SJCRH30 (cell line): Measurements from ENCODE around the gene TNS2. TPM values are rescaled to one million over a fixed set of nuclear protein-coding genes. Genes with fewer than 3 reads are reported as not detected.

Source experiments
- DNase-seq, 2 experiments: peaks; one replicate each; pipeline ENCODE4 v3.0.0-alpha.2; 2015 to 2020
- H3K27ac ChIP-seq: fragments of 250-450 bp; sonication (Bioruptor Pico); 2 replicates; pipeline ENCODE4 v1.5.1; 2020; ENCODE audit warnings: mild to moderate bottlenecking, moderate library complexity
- H3K27me3 ChIP-seq: fragments of 250-450 bp; sonication (Bioruptor Pico); 2 replicates; pipeline ENCODE4 v1.5.1; 2020; ENCODE audit warnings: mild to moderate bottlenecking, moderate library complexity
- H3K36me3 ChIP-seq: fragments of 250-450 bp; sonication (Bioruptor Pico); 2 replicates; pipeline ENCODE4 v1.5.1; 2020; ENCODE audit warnings: mild to moderate bottlenecking, moderate library complexity
- H3K4me1 ChIP-seq: fragments of 250-450 bp; sonication (Bioruptor Pico); 2 replicates; pipeline ENCODE4 v1.5.1; 2020; ENCODE audit warnings: mild to moderate bottlenecking, moderate library complexity
- H3K4me3 ChIP-seq: fragments of 250-450 bp; sonication (Bioruptor Pico); 2 replicates; pipeline ENCODE4 v1.5.1; 2020; ENCODE audit warnings: mild to moderate bottlenecking, moderate library complexity
- H3K9me3 ChIP-seq: fragments of 250-450 bp; sonication (Bioruptor Pico); replicated peaks from 2 replicates; pipeline ENCODE4 v1.5.1; 2020; ENCODE audit warnings: mild to moderate bottlenecking, moderate library complexity
- total RNA-seq: library from RNA; depleted of rRNA; stranded (reverse); fragments of >200 nt; shearing (Covaris generic); gene quantifications from 2 replicates; pipeline ENCODE4 v1.2.3, GENCODE V29; 2014

Gene TNS2
- total RNA-seq, 1 experiment from 2014 or later: 16.1 TPM

DNA sequence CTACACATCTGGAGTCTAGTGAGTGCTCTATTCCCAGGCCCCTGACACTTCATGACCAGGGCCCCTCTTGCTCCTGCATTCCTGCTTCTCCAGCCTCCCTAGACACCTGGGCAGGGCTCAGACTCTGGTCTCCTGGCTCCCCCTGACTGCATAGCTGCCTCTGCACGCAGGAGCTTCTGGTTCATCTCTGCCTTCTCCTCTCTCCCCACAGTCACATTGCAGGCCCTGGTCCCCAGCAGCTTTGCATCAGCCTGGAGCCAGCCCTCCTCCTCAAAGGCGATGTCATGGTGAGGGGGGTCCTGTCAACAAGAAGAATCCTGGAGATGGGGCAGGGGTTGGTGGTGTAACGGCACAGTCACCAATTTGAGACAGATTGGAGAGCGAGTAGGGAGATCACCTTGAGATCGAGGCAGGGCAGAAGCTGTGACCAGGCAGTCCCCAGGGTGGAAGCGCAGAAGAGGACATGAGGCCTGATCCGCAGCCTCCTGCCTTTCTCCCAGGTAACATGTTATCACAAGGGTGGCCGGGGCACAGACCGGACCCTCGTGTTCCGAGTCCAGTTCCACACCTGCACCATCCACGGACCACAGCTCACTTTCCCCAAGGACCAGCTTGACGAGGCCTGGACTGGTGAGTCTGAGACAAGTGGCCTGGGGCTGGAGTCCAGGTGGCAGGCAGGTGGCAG, 8.1 kb downstream of the TNS2 start:
- no peak overlapping the region for H3K27ac ChIP-seq
- peaks cover 14% of the 10 kb centered on the region; the same call in 1 of the 2 replicates for H3K4me1 ChIP-seq
- no peaks in the 10 kb centered on the region for H3K9me3 ChIP-seq
- no peak for DNase-seq
- H3K36me3 ChIP-seq: no peaks in the 10 kb centered on the region
- H3K27me3 ChIP-seq: no peaks in the 10 kb centered on the region
- H3K4me3 ChIP-seq: no peak overlapping the region

GRCh38 chr12:53058674-53059433, 9.0 kb downstream of the TNS2 start:
- no peak for DNase-seq
- no peaks in the 10 kb centered on the region for H3K9me3 ChIP-seq
- no peaks in the 10 kb centered on the region for H3K27me3 ChIP-seq
- H3K36me3 ChIP-seq: no peaks in the 10 kb centered on the region
- H3K27ac ChIP-seq: no peak overlapping the region
- H3K4me3 ChIP-seq: no peak overlapping the region
- H3K4me1 ChIP-seq: peaks cover 15% of the 10 kb centered on the region; the same call in 1 of the 2 replicates

- H3K27ac ChIP-seq: no peak overlapping the region
- no peaks in the 10 kb centered on the region for H3K27me3 ChIP-seq
- H3K36me3 ChIP-seq: no peaks in the 10 kb centered on the region
- no peak for DNase-seq
- H3K4me1 ChIP-seq: peaks cover 15% of the 10 kb centered on the region; the same call in 1 of the 2 replicates
- no peaks in the 10 kb centered on the region for H3K9me3 ChIP-seq
- H3K4me3 ChIP-seq: no peak overlapping the region
These were observed 9.7 kb downstream of the TNS2 start for GRCh38 chr12:53059434-53060063.

DNA sequence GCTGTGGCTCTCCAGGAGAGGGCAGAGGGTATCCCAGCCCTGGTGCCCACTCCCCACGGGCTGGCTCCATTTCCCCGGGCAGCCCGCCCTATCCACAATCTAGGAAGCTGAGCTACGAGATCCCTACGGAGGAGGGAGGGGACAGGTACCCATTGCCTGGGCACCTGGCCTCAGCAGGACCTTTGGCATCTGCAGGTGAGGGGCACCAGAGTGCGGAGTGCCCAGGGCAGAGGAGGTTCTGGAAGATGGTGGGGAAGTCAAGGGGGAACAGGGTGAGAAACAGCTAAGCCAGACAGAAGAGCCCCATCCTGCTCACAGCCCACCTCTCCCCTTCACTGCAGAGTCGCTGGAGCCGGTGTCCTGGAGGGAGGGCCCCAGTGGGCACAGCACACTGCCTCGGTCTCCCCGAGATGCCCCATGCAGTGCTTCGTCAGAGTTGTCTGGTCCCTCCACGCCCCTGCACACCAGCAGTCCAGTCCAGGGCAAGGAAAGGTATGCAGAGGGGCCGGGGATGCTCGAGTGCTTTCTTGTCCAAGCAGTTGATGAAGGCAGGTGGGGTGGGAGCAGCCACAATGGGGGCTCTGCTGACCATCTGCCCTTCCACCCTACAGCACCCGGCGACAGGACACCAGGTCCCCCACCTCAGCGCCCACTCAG, 10.3 kb downstream of the TNS2 start:
- Histone ChIP-seq H3K4me3 (no peak overlapping the region), H3K27me3 (no peaks in the 10 kb centered on the region), H3K9me3 (no peaks in the 10 kb centered on the region), H3K36me3 (no peaks in the 10 kb centered on the region), H3K27ac (no peak overlapping the region), H3K4me1 (peaks cover 15% of the 10 kb centered on the region; the same call in 1 of the 2 replicates)
- no peak for DNase-seq

- H3K4me1 ChIP-seq: peaks cover 15% of the 10 kb centered on the region; the same call in 1 of the 2 replicates
- DNase-seq: no peak
These were observed 10.9 kb downstream of the TNS2 start for GRCh38 chr12:53060721-53061276.

GRCh38 chr12:53061404-53062010, 11.6 kb downstream of the TNS2 start:
- Histone ChIP-seq H3K27me3 (no peaks in the 10 kb centered on the region), H3K4me3 (no peak overlapping the region), H3K36me3 (no peaks in the 10 kb centered on the region), H3K27ac (no peak overlapping the region), H3K9me3 (no peaks in the 10 kb centered on the region), H3K4me1 (peaks cover 21% of the 10 kb centered on the region)
- DNase-seq: no peak

More at GRCh38 chr12:53060721-53061276, 10.9 kb downstream of the TNS2 start:
- no peak overlapping the region for H3K27ac ChIP-seq
- H3K27me3 ChIP-seq: no peaks in the 10 kb centered on the region
- no peaks in the 10 kb centered on the region for H3K9me3 ChIP-seq
- no peak overlapping the region for H3K4me3 ChIP-seq
- H3K36me3 ChIP-seq: no peaks in the 10 kb centered on the region

GRCh38 chr12:53062011-53062961, 12.4 kb downstream of the TNS2 start:
- Histone ChIP-seq H3K4me3 (no peak overlapping the region), H3K27ac (no peak overlapping the region), H3K4me1 (peaks cover 21% of the 10 kb centered on the region), H3K27me3 (no peaks in the 10 kb centered on the region), H3K36me3 (no peaks in the 10 kb centered on the region), H3K9me3 (no peaks in the 10 kb centered on the region)
- no peak for DNase-seq

DNA sequence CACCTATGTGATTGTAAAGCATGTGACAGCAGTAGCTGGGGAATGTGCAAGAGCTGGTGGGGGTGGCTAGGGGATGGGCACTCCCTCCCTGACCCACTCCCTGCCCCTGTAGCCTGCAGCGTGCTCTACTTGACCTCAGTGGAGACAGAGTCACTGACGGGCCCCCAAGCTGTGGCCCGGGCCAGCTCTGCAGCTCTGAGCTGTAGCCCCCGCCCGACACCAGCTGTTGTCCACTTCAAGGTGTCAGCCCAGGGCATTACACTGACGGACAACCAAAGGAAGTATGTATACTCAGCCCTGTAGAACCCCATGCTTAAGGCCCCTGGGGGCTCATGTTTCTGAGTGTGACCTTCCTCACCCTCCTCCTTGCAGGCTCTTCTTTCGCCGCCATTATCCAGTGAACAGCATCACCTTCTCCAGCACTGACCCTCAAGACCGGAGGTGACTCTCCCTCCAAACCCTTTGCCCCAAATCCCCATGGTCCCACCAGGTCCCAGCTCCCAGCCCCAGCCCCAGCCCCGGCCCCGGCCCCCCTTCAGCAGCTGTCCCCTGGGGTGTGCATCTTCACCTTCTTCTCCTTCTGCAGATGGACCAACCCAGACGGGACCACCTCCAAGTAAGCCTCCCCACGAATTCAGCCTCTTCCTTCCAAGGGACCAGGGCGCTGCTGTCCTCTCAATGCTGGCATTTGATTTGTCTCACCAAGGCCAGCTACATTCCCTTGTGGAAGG, 13.3 kb downstream of the TNS2 start:
- H3K4me1 ChIP-seq: peaks cover 21% of the 10 kb centered on the region
- no peaks in the 10 kb centered on the region for H3K36me3 ChIP-seq
- H3K9me3 ChIP-seq: no peaks in the 10 kb centered on the region
- H3K4me3 ChIP-seq: no peak overlapping the region
- no peaks in the 10 kb centered on the region for H3K27me3 ChIP-seq
- DNase-seq: no peak
- no peak overlapping the region for H3K27ac ChIP-seq

- H3K9me3 ChIP-seq: no peaks in the 10 kb centered on the region
- H3K27ac ChIP-seq: no peak overlapping the region
- H3K4me1 ChIP-seq: peaks cover 21% of the 10 kb centered on the region
- no peak overlapping the region for H3K4me3 ChIP-seq
- no peak for DNase-seq
- no peaks in the 10 kb centered on the region for H3K27me3 ChIP-seq
- H3K36me3 ChIP-seq: no peaks in the 10 kb centered on the region
These were observed 14.1 kb downstream of the TNS2 start for GRCh38 chr12:53063708-53064612.

DNA sequence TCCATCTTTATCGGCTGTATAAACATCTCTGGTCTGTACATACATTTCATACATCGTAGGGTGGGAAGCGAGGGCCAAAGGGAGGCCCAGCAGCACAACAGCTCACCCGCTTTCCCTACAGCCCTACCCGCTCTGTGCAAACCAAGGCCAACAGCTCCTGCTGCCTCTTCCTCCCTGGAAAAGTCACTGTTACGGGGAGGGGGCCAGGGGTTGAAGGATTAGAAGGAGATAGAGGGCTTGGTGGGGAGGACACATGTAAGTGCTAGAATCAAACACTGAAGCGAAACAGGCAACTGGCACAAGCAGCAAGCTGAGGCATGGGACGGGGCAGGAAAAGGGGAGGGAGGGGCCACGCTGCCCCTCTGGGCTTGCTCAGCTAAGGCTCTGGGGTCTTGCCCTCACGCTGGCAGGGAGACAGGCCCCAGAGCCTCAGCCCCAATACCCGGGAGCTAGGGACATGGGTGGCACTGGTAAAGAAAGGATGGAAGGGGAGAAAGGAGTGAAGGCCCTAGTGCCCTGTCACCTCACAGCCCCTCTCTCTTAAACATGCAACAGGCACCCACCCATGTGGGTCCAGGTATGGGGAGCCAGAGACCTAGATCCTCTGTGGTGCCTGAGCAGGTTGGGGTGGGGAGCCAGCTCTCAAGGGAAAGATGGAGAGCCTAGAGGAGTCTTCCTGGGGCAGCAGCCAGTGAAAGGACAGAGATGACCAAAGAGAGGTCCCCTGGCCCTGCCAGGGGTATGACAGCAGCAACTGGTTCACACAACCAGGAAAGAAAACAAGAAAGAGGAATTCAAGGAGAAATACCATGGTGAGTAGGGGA, 15.0 kb downstream of the TNS2 start:
- Histone ChIP-seq H3K27ac (no peak overlapping the region), H3K36me3 (no peaks in the 10 kb centered on the region), H3K9me3 (no peaks in the 10 kb centered on the region), H3K4me3 (no peak overlapping the region), H3K27me3 (no peaks in the 10 kb centered on the region), H3K4me1 (peaks cover 21% of the 10 kb centered on the region)
- no peak for DNase-seq

DNA sequence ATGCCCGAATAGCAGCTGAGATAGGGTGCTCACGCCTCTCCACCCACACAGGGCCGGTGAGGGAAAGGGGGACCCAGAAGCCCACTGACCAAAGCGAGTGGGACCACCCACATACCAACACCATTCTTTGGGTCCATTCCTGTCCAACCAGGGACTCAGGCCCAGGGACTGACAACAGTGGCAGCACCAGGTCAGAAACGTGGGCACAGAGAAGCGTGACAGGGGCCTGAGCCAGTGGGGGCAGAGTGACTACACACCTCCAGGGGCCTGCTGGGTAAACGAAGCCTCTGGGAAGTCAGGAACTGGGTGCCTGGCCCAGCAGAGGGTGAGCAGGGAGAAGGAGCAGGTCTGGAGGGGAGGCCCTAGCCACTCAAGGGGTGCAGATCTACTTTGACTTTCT, 15.6 kb downstream of the TNS2 start:
- Histone ChIP-seq H3K27me3 (no peaks in the 10 kb centered on the region), H3K4me1 (peaks cover 21% of the 10 kb centered on the region), H3K36me3 (no peaks in the 10 kb centered on the region), H3K9me3 (no peaks in the 10 kb centered on the region), H3K4me3 (no peak overlapping the region), H3K27ac (no peak overlapping the region)
- no peak for DNase-seq
